ENCODE data around the gene GSTO2.

Gene GSTO2

GRCh38 chr10:104329735-104330134 is 60.8 kb downstream of the GSTO2 start:
- Histone ChIP-seq H3K4me3 (ENCODE audit: low read depth, low read length) (no peak overlapping the region), H3K36me3 (no peaks in the 10 kb centered on the region)

GRCh38 chr10:104330168-104331110 is 61.5 kb downstream of the GSTO2 start:
- H3K27me3 ChIP-seq (ENCODE audit: insufficient read depth, low read depth, severe bottlenecking), result no peaks in the 10 kb centered on the region
- no peak for TF ChIP-seq CTCF (IDR thresholded peaks at IDR 0.05; ENCODE audit: low read depth, low read length)
- H3K4me3 ChIP-seq (ENCODE audit: low read depth, low read length), result no peak overlapping the region
- peak overlapping the region; percentile 83 for H3K27ac ChIP-seq
- no peaks in the 10 kb centered on the region for H3K36me3 ChIP-seq
- DNase-seq, result peak; percentile 40
- H3K9me3 ChIP-seq (ENCODE audit: severe bottlenecking), result no peaks in the 10 kb centered on the region

More at GRCh38 chr10:104329735-104330134, 60.8 kb downstream of the GSTO2 start:
- Histone ChIP-seq H3K27me3 (ENCODE audit: insufficient read depth, low read depth, severe bottlenecking) (no peaks in the 10 kb centered on the region), H3K27ac (peak overlapping the region; percentile 83), H3K9me3 (ENCODE audit: severe bottlenecking) (no peaks in the 10 kb centered on the region)
- TF ChIP-seq CTCF (IDR thresholded peaks at IDR 0.05; ENCODE audit: low read depth, low read length), result no peak
- DNase-seq, result no peak

DNA sequence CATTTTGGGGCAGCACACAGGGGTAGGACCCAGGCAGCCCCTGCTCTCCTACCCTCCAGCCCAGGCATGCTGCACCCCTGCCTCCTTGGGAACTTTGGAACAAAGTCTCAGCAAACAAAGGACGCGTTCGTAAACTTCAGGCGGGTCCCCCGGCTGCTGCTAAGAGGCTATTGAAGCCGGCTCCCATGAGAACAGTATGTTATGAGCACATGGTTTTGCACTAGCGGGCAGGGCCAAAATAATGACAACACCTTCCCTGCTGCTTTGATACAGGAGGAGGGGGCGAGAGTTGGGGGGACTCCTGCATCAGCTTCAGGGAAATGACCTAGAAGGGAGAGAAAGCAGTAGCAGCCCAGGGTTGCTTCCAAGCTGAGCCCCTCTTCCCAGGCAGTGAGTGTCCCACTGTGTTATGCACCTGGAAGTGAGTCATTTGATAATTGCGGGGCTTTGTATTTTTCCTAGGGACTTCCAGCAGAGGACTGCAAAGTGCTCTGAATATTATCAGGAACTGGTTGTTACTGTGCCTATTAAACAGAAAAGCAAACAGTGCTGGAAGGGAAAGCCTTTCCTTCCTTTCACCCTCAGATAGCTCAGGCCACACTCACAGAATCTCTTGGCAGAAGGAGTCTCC is 62.3 kb downstream of the GSTO2 start:
- no peak for DNase-seq
- Histone ChIP-seq H3K27ac (peak overlapping the region; percentile 83; the same call in 1 of the 2 replicates), H3K9me3 (ENCODE audit: severe bottlenecking) (no peaks in the 10 kb centered on the region), H3K36me3 (no peaks in the 10 kb centered on the region), H3K4me3 (ENCODE audit: low read depth, low read length) (no peak overlapping the region), H3K27me3 (ENCODE audit: insufficient read depth, low read depth, severe bottlenecking) (no peaks in the 10 kb centered on the region)
- no peak for TF ChIP-seq CTCF (IDR thresholded peaks at IDR 0.05; ENCODE audit: low read depth, low read length)

DNA sequence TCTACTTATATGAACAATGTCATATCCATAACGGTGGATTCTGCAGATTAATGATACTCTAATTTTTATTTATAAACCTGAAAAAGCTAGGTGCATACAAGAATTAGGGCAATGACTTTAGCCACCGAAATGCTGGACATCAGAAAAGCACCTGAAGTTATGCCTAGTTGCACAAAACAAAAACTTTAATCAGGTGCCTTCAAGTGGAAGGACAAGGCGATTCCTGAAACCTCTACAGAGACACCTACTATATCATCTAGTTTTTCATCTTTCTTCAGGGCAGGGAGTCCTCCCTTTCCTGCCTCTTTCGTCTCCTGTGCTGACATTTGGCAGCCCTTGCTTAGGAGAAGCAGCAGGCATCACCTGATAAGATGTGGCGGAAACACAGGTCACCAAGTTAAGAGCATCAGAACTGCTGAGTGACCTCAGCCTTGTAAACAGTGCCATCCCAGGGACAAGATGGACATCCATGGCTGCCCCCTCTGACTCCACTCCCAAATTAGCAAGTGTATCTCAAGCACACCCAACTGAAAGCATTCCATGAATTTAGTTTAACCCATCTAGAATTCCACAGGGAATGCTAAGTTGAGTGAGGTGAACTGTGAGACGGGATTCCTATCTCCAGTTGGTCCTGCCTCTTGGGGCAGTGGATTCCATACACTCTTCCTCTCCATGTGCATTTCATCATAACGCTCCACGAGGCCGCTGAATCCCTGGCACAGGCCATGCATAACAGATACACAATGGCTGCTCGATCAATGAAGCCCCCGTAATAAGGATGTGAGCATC is 63.5 kb downstream of the GSTO2 start:
- Histone ChIP-seq H3K27ac (no peak overlapping the region), H3K4me3 (ENCODE audit: low read depth, low read length) (no peak overlapping the region), H3K27me3 (ENCODE audit: insufficient read depth, low read depth, severe bottlenecking) (no peaks in the 10 kb centered on the region), H3K9me3 (ENCODE audit: severe bottlenecking) (no peaks in the 10 kb centered on the region), H3K36me3 (no peaks in the 10 kb centered on the region)
- DNase-seq, result no peak
- TF ChIP-seq CTCF (IDR thresholded peaks at IDR 0.05; ENCODE audit: low read depth, low read length), result no peak

DNA sequence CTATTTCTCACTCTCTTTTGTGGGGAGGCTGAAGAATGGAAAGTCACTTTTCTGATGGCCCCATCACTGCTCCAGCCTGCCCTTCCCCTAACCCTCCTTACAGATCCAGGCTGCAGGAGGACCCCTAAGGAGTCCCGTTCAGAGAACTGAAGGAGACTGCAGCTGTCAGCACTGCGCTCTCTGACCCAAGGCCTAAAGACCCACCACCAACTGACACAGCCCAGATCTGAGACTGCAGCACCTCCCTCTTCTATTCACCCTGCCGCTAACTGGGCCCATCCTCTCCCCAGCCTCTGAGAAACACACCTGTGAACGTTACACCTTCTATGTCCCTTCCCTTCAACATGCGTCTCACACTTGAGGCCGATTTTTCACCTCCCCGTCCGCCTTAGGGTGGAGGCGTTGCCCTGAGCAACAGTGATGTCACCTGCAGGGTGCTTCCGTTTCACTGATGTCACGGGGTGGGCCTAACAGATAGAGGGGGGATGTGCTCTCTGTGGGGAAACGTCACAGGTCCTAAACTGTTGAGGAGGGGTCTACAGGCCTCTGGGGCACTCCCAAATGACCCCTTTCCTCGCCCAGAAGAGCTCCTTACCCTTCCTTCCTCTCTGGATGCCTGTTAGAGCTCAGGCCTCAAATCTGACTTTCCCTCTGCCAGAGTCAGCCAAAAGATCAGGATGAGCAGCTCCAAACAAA is 64.2 kb downstream of the GSTO2 start:
- no peaks in the 10 kb centered on the region for H3K36me3 ChIP-seq
- H3K27me3 ChIP-seq (ENCODE audit: insufficient read depth, low read depth, severe bottlenecking), result no peaks in the 10 kb centered on the region
- H3K4me3 ChIP-seq (ENCODE audit: low read depth, low read length), result no peak overlapping the region
- no peak overlapping the region for H3K27ac ChIP-seq
- no peaks in the 10 kb centered on the region for H3K9me3 ChIP-seq (ENCODE audit: severe bottlenecking)
- TF ChIP-seq CTCF (IDR thresholded peaks at IDR 0.05; ENCODE audit: low read depth, low read length), result no peak
- DNase-seq, result no peak

Measured in WERI-Rb-1 (cell line).